Loucy (cell line): ENCODE results near the gene COX7A2L.

ENCODE experiments used
- H2AFZ ChIP-seq: fragments of 200-600 bp; sonication (generic); 2 replicates; pipeline ENCODE4 v1.6.0; 2016; ENCODE audit warnings: antibody characterized with exemption, mild to moderate bottlenecking, low read length, moderate library complexity
- H3F3A ChIP-seq: fragments of 200-600 bp; 2 replicates; pipeline ENCODE4 v1.6.0; 2016; ENCODE audit warnings: antibody characterized with exemption, low read depth, mild to moderate bottlenecking
- H3K27me3 ChIP-seq: fragments of 200-600 bp; sonication (generic); 2 replicates; pipeline ENCODE4 v1.6.1; 2014; ENCODE audit warnings: low read length, mild to moderate bottlenecking; ENCODE audit not compliant: insufficient read depth, poor library complexity, severe bottlenecking
- H3K36me3 ChIP-seq: fragments of 200-600 bp; sonication (generic); 2 replicates; pipeline ENCODE4 v1.6.1; 2016; ENCODE audit warnings: low read length; ENCODE audit not compliant: insufficient read depth
- H3K4me1 ChIP-seq: fragments of 200-600 bp; sonication (generic); 2 replicates; pipeline ENCODE4 v1.5.1; 2014; ENCODE audit warnings: low read length, mild to moderate bottlenecking; ENCODE audit not compliant: insufficient read depth, poor library complexity, severe bottlenecking
- H3K4me2 ChIP-seq: fragments of 200-600 bp; sonication (generic); 2 replicates; pipeline ENCODE4 v1.6.0; 2014; ENCODE audit warnings: antibody characterized with exemption, low read length, low read depth, mild to moderate bottlenecking; ENCODE audit not compliant: poor library complexity, severe bottlenecking
- H3K4me3 ChIP-seq: fragments of 200-600 bp; sonication (generic); 2 replicates; pipeline ENCODE4 v1.5.1; 2014; ENCODE audit warnings: low read length, mild to moderate bottlenecking, mixed read lengths; ENCODE audit not compliant: poor library complexity, severe bottlenecking
- H3K79me2 ChIP-seq: fragments of 200-600 bp; sonication (generic); 2 replicates; pipeline ENCODE4 v1.6.1; 2014; ENCODE audit warnings: low read length; ENCODE audit not compliant: insufficient read depth
- H3K9ac ChIP-seq: fragments of 200-600 bp; sonication (generic); 2 replicates; pipeline ENCODE4 v1.6.0; 2014; ENCODE audit warnings: mild to moderate bottlenecking, low read depth, low read length, moderate library complexity; ENCODE audit not compliant: poor library complexity, severe bottlenecking
- H3K9me2 ChIP-seq: fragments of 200-600 bp; sonication (generic); replicated peaks from 2 replicates; pipeline ENCODE4 v1.6.1; 2016; ENCODE audit warnings: low read depth, low read length, mixed read lengths
- H3K9me3 ChIP-seq: fragments of 200-600 bp; sonication (generic); 2 replicates; pipeline ENCODE4 v1.6.1; 2014; ENCODE audit warnings: mild to moderate bottlenecking, antibody characterized with exemption, low read length, low read depth; ENCODE audit not compliant: insufficient read depth
- H4K20me1 ChIP-seq: fragments of 200-600 bp; sonication (generic); 2 replicates; pipeline ENCODE4 v1.6.0; 2014; ENCODE audit warnings: antibody characterized with exemption, low read length, mild to moderate bottlenecking; ENCODE audit not compliant: insufficient read depth, poor library complexity, severe bottlenecking
- CTCF ChIP-seq: fragments of 200-600 bp; sonication (generic); conservative IDR thresholded peaks from 2 replicates; pipeline ENCODE4 v1.5.1; 2014; ENCODE audit warnings: mild to moderate bottlenecking, antibody characterized with exemption, low read length
- EZH2phosphoT487 ChIP-seq: fragments of 200-600 bp; IDR thresholded peaks from 2 replicates; pipeline ENCODE4 v1.6.1; 2018; ENCODE audit warnings: antibody characterized with exemption, mild to moderate bottlenecking, moderate library complexity, borderline replicate concordance

COX7A2L gene

GRCh38 chr2:42327125-42327524, 33.9 kb downstream of the COX7A2L start:
- Histone ChIP-seq H3K4me1 (no peaks in the 10 kb centered on the region), H2AFZ (no peak overlapping the region), H3K79me2 (no peaks in the 10 kb centered on the region), H3K27me3 (no peaks in the 10 kb centered on the region), H4K20me1 (no peaks in the 10 kb centered on the region), H3K4me2 (no peak overlapping the region), H3K9me3 (no peaks in the 10 kb centered on the region), H3K9ac (no peak overlapping the region), H3F3A (no peaks in the 10 kb centered on the region), H3K36me3 (peaks cover 32% of the 10 kb centered on the region; the same call in 1 of the 2 replicates), H3K4me3 (no peak overlapping the region), H3K9me2 (no peaks in the 10 kb centered on the region)
- TF ChIP-seq CTCF, result no peak
- no peak for TF ChIP-seq EZH2phosphoT487

- Histone ChIP-seq H3K36me3 (peaks cover 20% of the 10 kb centered on the region; the same call in 1 of the 2 replicates), H3K9me3 (no peaks in the 10 kb centered on the region), H2AFZ (no peak overlapping the region), H3K9me2 (no peaks in the 10 kb centered on the region), H4K20me1 (no peaks in the 10 kb centered on the region), H3K27me3 (no peaks in the 10 kb centered on the region), H3K4me1 (no peaks in the 10 kb centered on the region), H3K9ac (no peak overlapping the region), H3K79me2 (no peaks in the 10 kb centered on the region), H3F3A (no peaks in the 10 kb centered on the region), H3K4me2 (no peak overlapping the region), H3K4me3 (no peak overlapping the region)
- TF ChIP-seq EZH2phosphoT487, result no peak
- TF ChIP-seq CTCF, result no peak
Measured at GRCh38 chr2:42325609-42326008, 35.4 kb downstream of the COX7A2L start.

- no peaks in the 10 kb centered on the region for H3K4me1 ChIP-seq
- H3K4me2 ChIP-seq, result no peak overlapping the region
- no peak overlapping the region for H3K9ac ChIP-seq
- no peaks in the 10 kb centered on the region for H3K9me2 ChIP-seq
- no peak for TF ChIP-seq CTCF
- TF ChIP-seq EZH2phosphoT487, result no peak
- no peaks in the 10 kb centered on the region for H3F3A ChIP-seq
- no peaks in the 10 kb centered on the region for H3K79me2 ChIP-seq
- H3K27me3 ChIP-seq, result no peaks in the 10 kb centered on the region
- H4K20me1 ChIP-seq, result no peaks in the 10 kb centered on the region
- no peak overlapping the region for H2AFZ ChIP-seq
- no peaks in the 10 kb centered on the region for H3K9me3 ChIP-seq
- H3K36me3 ChIP-seq, result peaks cover 15% of the 10 kb centered on the region; the same call in 1 of the 2 replicates
- no peak overlapping the region for H3K4me3 ChIP-seq
Measured at GRCh38 chr2:42324949-42325348, 36.1 kb downstream of the COX7A2L start.
